GM12891 (cell line): ENCODE results near the gene PSRC1.

Experiments
- PAX5 ChIP-seq: IDR thresholded peaks from 2 replicates; pipeline ENCODE4 v1.6.1; 2011; ENCODE audit warnings: low read length, moderate library complexity, mild to moderate bottlenecking; ENCODE audit not compliant: insufficient read depth, severe bottlenecking
- POLR2A ChIP-seq: IDR thresholded peaks from 2 replicates; pipeline ENCODE4 v1.6.1; 2011; ENCODE audit warnings: low read depth, low read length, control low read depth
- POLR2AphosphoS5 ChIP-seq: IDR thresholded peaks from 2 replicates; pipeline ENCODE4 v1.6.1; 2011; ENCODE audit warnings: low read depth, low read length, control low read depth
- POU2F2 ChIP-seq: IDR thresholded peaks from 2 replicates; pipeline ENCODE4 v1.6.1; 2011; ENCODE audit warnings: low read depth, mild to moderate bottlenecking, control low read depth, low read length, moderate library complexity
- SPI1 ChIP-seq: IDR thresholded peaks from 2 replicates; pipeline ENCODE4 v1.6.1; 2011; ENCODE audit warnings: low read depth, low read length, control low read depth
- TAF1 ChIP-seq: IDR thresholded peaks from 2 replicates; pipeline ENCODE4 v1.6.1; 2011; ENCODE audit warnings: low read depth, low read length, control low read depth

DNA sequence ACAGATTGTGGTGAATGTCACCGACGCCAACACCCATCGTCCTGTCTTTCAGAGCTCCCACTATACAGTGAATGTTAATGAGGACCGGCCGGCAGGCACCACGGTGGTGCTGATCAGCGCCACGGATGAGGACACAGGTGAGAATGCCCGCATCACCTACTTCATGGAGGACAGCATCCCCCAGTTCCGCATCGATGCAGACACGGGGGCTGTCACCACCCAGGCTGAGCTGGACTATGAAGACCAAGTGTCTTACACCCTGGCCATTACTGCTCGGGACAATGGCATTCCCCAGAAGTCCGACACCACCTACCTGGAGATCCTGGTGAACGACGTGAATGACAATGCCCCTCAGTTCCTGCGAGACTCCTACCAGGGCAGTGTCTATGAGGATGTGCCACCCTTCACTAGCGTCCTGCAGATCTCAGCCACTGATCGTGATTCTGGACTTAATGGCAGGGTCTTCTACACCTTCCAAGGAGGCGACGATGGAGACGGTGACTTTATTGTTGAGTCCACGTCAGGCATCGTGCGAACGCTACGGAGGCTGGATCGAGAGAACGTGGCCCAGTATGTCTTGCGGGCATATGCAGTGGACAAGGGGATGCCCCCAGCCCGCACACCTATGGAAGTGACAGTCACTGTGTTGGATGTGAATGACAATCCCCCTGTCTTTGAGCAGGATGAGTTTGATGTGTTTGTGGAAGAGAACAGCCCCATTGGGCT is 30.6 kb downstream of the PSRC1 start:
- no peak for TF ChIP-seq POLR2AphosphoS5
- TF ChIP-seq SPI1, result no peak
- no peak for TF ChIP-seq POLR2A
- no peak for TF ChIP-seq TAF1
- TF ChIP-seq POU2F2, result no peak
- TF ChIP-seq PAX5, result no peak
